HepG2 (cell line): ENCODE results near the gene CCDC148. TPM values are rescaled to one million over a fixed set of nuclear protein-coding genes. Genes with fewer than 3 reads are reported as not detected.

Experiments
- ARID2 ChIP-seq: sonication (generic); formaldehyde crosslinking; IDR thresholded peaks from 2 replicates; pipeline ENCODE4 v1.8.1; 2022; ENCODE audit warnings: mild to moderate bottlenecking, missing genetic modification reagents, borderline replicate concordance
- MYNN ChIP-seq: sonication (generic); formaldehyde crosslinking; IDR thresholded peaks from 2 replicates; pipeline ENCODE4 v1.4.0; 2020; ENCODE audit warnings: mild to moderate bottlenecking, low read depth, missing genetic modification reagents
- NFRKB ChIP-seq: fragments of 450-650 bp; IDR thresholded peaks from 2 replicates; pipeline ENCODE4 v1.6.1; 2017
- NR2F6 ChIP-seq, 2 experiments: IDR thresholded peaks; 2 replicates each; pipeline ENCODE4 v1.6.1; 2016; ENCODE audit warnings: antibody characterized with exemption in 1 of 2, mild to moderate bottlenecking in 1 of 2
- RAD21 ChIP-seq: fragments of 450-650 bp; formaldehyde crosslinking; IDR thresholded peaks from 2 replicates; pipeline ENCODE4 v1.5.0; 2020; ENCODE audit warnings: mild to moderate bottlenecking
- RBFOX2 ChIP-seq: fragments of 200-400 bp; formaldehyde crosslinking; IDR thresholded peaks from 2 replicates; pipeline ENCODE4 v1.6.1; 2017; ENCODE audit warnings: low read depth, mild to moderate bottlenecking, low read length
- SRSF4 ChIP-seq: fragments of 200-400 bp; formaldehyde crosslinking; IDR thresholded peaks from one replicate; pipeline ENCODE4 v1.6.1; 2018; ENCODE audit warnings: mild to moderate bottlenecking, low read depth, low read length, moderate library complexity; ENCODE audit not compliant: poor library complexity, severe bottlenecking
- TMF1 ChIP-seq: sonication (generic); formaldehyde crosslinking; IDR thresholded peaks from 2 replicates; pipeline ENCODE4 v1.8.1; 2022; ENCODE audit warnings: low read depth, missing genetic modification reagents
- TOPORS ChIP-seq: sonication (generic); formaldehyde crosslinking; IDR thresholded peaks from 2 replicates; pipeline ENCODE4 v1.8.0; 2023; ENCODE audit warnings: mild to moderate bottlenecking, missing genetic modification reagents
- ZBTB40 ChIP-seq, 2 experiments: fragments of 450-650 bp in 1 of 2; sonication (generic) in 1 of 2; formaldehyde crosslinking in 1 of 2; IDR thresholded peaks; 2 replicates each; pipeline versions ENCODE4 v1.6.1 to v1.8.0; 2016 to 2022; ENCODE audit warnings: antibody characterized with exemption in 1 of 2, mild to moderate bottlenecking in 1 of 2, missing genetic modification reagents in 1 of 2
- ZNF333 ChIP-seq: sonication (generic); formaldehyde crosslinking; IDR thresholded peaks from 2 replicates; pipeline ENCODE4 v1.4.0; 2020; ENCODE audit warnings: mild to moderate bottlenecking, missing genetic modification reagents, borderline replicate concordance
- polyA plus RNA-seq, 8 experiments: library from polyadenylated mRNA; depleted of rRNA in 3 of 8; stranded (reverse) in 7 of 8; unstranded in 1 of 8; fragments of >200 nt; fragmentation: Illumina TruSeq in 4 of 8; extraction: Trizol in 4 of 8; gene quantifications; 2 replicates each; pipeline versions ENCODE4 v1.2.1 to v1.2.3, GENCODE V29; 2011 to 2016; ENCODE audit warnings: low read depth in 4 of 8, missing spikeins in 1 of 8, mixed read lengths in 1 of 8; ENCODE audit not compliant: insufficient read depth in 1 of 8
- total RNA-seq, 5 experiments: library from RNA; depleted of rRNA; stranded (reverse); fragments of >200 nt; fragmentation: Illumina TruSeq; extraction: Trizol; gene quantifications; 2 replicates each; pipeline ENCODE4 v1.2.3, GENCODE V29; 2016; ENCODE audit warnings: low read depth in 1 of 5
- TF ChIP-seq, protein P1 (sequence below): sonication (generic); formaldehyde crosslinking; IDR thresholded peaks from 2 replicates; pipeline ENCODE4 v1.8.0; 2022; ENCODE audit warnings: mild to moderate bottlenecking, missing genetic modification reagents; ENCODE audit not compliant: insufficient replicate concordance
- TF ChIP-seq, protein P2 (sequence below): sonication (generic); formaldehyde crosslinking; IDR thresholded peaks from 2 replicates; pipeline ENCODE4 v1.4.0; 2020; ENCODE audit warnings: missing genetic modification reagents

CCDC148 gene
- total and polyA plus RNA-seq, 2 of the 13 experiments (the other 11 are each of a cell fraction or from before 2014, with no cell fraction given), result 0.30 to 0.49 TPM

GRCh38 chr2:158128168-158128973, 328.2 kb downstream of the CCDC148 start (continued):
- TF ChIP-seq TOPORS, result no peak
- peak; percentile 64 for TF ChIP-seq RBFOX2
- no peak for TF ChIP-seq ARID2 (CRISPR knock-in tag)
- TF ChIP-seq, protein P1, sequence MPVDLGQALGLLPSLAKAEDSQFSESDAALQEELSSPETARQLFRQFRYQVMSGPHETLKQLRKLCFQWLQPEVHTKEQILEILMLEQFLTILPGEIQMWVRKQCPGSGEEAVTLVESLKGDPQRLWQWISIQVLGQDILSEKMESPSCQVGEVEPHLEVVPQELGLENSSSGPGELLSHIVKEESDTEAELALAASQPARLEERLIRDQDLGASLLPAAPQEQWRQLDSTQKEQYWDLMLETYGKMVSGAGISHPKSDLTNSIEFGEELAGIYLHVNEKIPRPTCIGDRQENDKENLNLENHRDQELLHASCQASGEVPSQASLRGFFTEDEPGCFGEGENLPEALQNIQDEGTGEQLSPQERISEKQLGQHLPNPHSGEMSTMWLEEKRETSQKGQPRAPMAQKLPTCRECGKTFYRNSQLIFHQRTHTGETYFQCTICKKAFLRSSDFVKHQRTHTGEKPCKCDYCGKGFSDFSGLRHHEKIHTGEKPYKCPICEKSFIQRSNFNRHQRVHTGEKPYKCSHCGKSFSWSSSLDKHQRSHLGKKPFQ (CRISPR knock-in tag), result peak; percentile 45
- 0 out of 2 replicates have a peak, but pooled peaks have one; percentile 30 for TF ChIP-seq NR2F6 (IDR thresholded peaks at IDR 0.05)
- 0 out of 2 replicates have a peak, but pooled peaks have one; percentile 34 for TF ChIP-seq NR2F6 (CRISPR knock-in tag; IDR thresholded peaks at IDR 0.05)
- TF ChIP-seq ZBTB40 (IDR thresholded peaks at IDR 0.05), result no peak
- peak; percentile 69; the same call in 1 of the 2 replicates for TF ChIP-seq ZBTB40 (CRISPR knock-in tag; IDR thresholded peaks at IDR 0.05)
- TF ChIP-seq RAD21 (CRISPR knock-in tag), result peak; percentile 49; the same call in 1 of the 2 replicates
- TF ChIP-seq NFRKB, result no peak
- TF ChIP-seq MYNN (CRISPR knock-in tag), result no peak
- TF ChIP-seq TMF1 (CRISPR knock-in tag), result no peak
- TF ChIP-seq SRSF4, result no peak
- TF ChIP-seq ZNF333 (CRISPR knock-in tag), result no peak
- TF ChIP-seq, protein P2, sequence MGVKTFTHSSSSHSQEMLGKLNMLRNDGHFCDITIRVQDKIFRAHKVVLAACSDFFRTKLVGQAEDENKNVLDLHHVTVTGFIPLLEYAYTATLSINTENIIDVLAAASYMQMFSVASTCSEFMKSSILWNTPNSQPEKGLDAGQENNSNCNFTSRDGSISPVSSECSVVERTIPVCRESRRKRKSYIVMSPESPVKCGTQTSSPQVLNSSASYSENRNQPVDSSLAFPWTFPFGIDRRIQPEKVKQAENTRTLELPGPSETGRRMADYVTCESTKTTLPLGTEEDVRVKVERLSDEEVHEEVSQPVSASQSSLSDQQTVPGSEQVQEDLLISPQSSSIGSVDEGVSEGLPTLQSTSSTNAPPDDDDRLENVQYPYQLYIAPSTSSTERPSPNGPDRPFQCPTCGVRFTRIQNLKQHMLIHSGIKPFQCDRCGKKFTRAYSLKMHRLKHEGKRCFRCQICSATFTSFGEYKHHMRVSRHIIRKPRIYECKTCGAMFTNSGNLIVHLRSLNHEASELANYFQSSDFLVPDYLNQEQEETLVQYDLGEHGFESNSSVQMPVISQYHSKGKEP (CRISPR knock-in tag), result no peak
